GM19328 (cell line): ENCODE results near the gene FSCN2.

Experiments
- ATAC-seq: cut with Tn5 transposase; IDR thresholded peaks from one replicate; pipeline ENCODE4 v1.9.1; 2021; ENCODE audit warnings: mild to moderate bottlenecking, moderate library complexity; ENCODE audit not compliant: unreplicated experiment

FSCN2 gene

GRCh38 chr17:81552244-81553017 is 24.3 kb downstream of the FSCN2 start, which contains the start of gene FAAP100:
FAAP100 (minus strand) TSS chr17:81552353; CDS start chr17:81552330, 23 bp downstream.
- no peak for ATAC-seq

GRCh38 chr17:81553018-81553615 is 24.9 kb downstream of the FSCN2 start:
- no peak for ATAC-seq

- no peak for ATAC-seq
These were observed 25.5 kb downstream of the FSCN2 start for GRCh38 chr17:81553616-81554181.

GRCh38 chr17:81556175-81556691 is 28.1 kb downstream of the FSCN2 start:
- ATAC-seq, result no peak

- no peak for ATAC-seq
These were observed 28.7 kb downstream of the FSCN2 start for GRCh38 chr17:81556863-81557262.

- no peak for ATAC-seq
These were observed 29.3 kb downstream of the FSCN2 start for GRCh38 chr17:81557276-81558114.

- ATAC-seq, result no peak
These were observed 29.9 kb downstream of the FSCN2 start for GRCh38 chr17:81558115-81558468.

- ATAC-seq, result no peak
These were observed 31.0 kb downstream of the FSCN2 start for GRCh38 chr17:81558941-81559806.

GRCh38 chr17:81561494-81561885 is 33.3 kb downstream of the FSCN2 start:
- no peak for ATAC-seq

- ATAC-seq, result no peak
These were observed 35.8 kb downstream of the FSCN2 start for GRCh38 chr17:81563861-81564586.

- no peak for ATAC-seq
These were observed 36.6 kb downstream of the FSCN2 start for GRCh38 chr17:81564778-81565177.

- ATAC-seq, result no peak
These were observed 37.1 kb downstream of the FSCN2 start for GRCh38 chr17:81565231-81565630.

- no peak for ATAC-seq
These were observed 38.4 kb downstream of the FSCN2 start for GRCh38 chr17:81566461-81567126.

GRCh38 chr17:81567191-81567590 is 39.0 kb downstream of the FSCN2 start:
- ATAC-seq, result no peak

- ATAC-seq, result no peak
These were observed 40.2 kb downstream of the FSCN2 start for GRCh38 chr17:81568416-81568815.

- ATAC-seq, result no peak
These were observed 41.9 kb downstream of the FSCN2 start for GRCh38 chr17:81569986-81570514.

- ATAC-seq, result no peak
These were observed 42.8 kb downstream of the FSCN2 start for GRCh38 chr17:81570964-81571363.

GRCh38 chr17:81572563-81573168 is 44.5 kb downstream of the FSCN2 start:
- no peak for ATAC-seq
